Measurements from ENCODE around the gene CSRP3. TPM values are rescaled to one million over a fixed set of nuclear protein-coding genes. Genes with fewer than 3 reads are reported as not detected.
"Not testable (repeated sequence)": the region's sequence is repeated elsewhere in the genome, so short reads cannot be mapped to it uniquely, and the experiment has no call there.

The CSRP3 gene
- total RNA-seq, 1 donor from 2014 or later, result not detected

- no peak for ATAC-seq
These were observed 44.9 kb downstream of the CSRP3 start for GRCh38 chr11:19156892-19157291.

GRCh38 chr11:19145319-19145718 lies 56.5 kb downstream of the CSRP3 start:
- intact Hi-C loops (cut with DNase I), result loop anchor here (10.0 kb wide), 1 partner anchor 371 kb away; no protein-coding TSS in a partner anchor
- ATAC-seq (no peak), DNase-seq (ENCODE audit: low spot score) (no peak)

More at GRCh38 chr11:19156892-19157291, 44.9 kb downstream of the CSRP3 start:
- intact Hi-C loops (cut with DNase I), result no loop called here
- no peak for DNase-seq (ENCODE audit: low spot score)

- ATAC-seq; DNase-seq (ENCODE audit: low spot score); intact Hi-C loops (cut with DNase I): not testable (repeated sequence)
These were observed 64.9 kb downstream of the CSRP3 start for GRCh38 chr11:19136884-19137283.

GRCh38 chr11:19134004-19134403 lies 67.8 kb downstream of the CSRP3 start:
- no peak for ATAC-seq
- DNase-seq (ENCODE audit: low spot score), result no peak
- intact Hi-C loops (cut with DNase I), result no loop called here

Other genes starting within 250 kb of the CSRP3 start
- gene MRGPRX2, start 141.3 kb downstream of the CSRP3 start, total RNA-seq, result 0.45 TPM
- 5.8 TPM for gene ZDHHC13, start 84.8 kb downstream of the CSRP3 start, total RNA-seq
- 0.13 TPM for gene E2F8, start 39.0 kb upstream of the CSRP3 start, total RNA-seq

Measured in sciatic nerve (tissue), 2 donors.